Activated naive CD8-positive, alpha-beta T cell (primary cell): ENCODE measurements around the gene BLOC1S2.
"Not testable (repeated sequence)": the region's sequence is repeated elsewhere in the genome, so short reads cannot be mapped to it uniquely, and the experiment has no call there.

Experiments used
- H3K27ac Mint-ChIP-seq: one replicate; pipeline ENCODE4 v1.8.0; 2021; ENCODE audit warnings: mixed read lengths
- H3K27me3 Mint-ChIP-seq: one replicate; pipeline ENCODE4 v1.8.0; 2021; ENCODE audit warnings: mixed read lengths
- H3K36me3 Mint-ChIP-seq: one replicate; pipeline ENCODE4 v1.8.0; 2021; ENCODE audit warnings: mixed read lengths
- H3K4me1 Mint-ChIP-seq: one replicate; pipeline ENCODE4 v1.8.0; 2021; ENCODE audit warnings: low read depth, mixed read lengths
- H3K4me3 Mint-ChIP-seq: one replicate; pipeline ENCODE4 v1.8.0; 2021; ENCODE audit warnings: mild to moderate bottlenecking, mixed read lengths
- H3K9me3 Mint-ChIP-seq: one replicate; pipeline ENCODE4 v1.8.0; 2021; ENCODE audit warnings: low read depth, mixed read lengths

BLOC1S2 gene

DNA sequence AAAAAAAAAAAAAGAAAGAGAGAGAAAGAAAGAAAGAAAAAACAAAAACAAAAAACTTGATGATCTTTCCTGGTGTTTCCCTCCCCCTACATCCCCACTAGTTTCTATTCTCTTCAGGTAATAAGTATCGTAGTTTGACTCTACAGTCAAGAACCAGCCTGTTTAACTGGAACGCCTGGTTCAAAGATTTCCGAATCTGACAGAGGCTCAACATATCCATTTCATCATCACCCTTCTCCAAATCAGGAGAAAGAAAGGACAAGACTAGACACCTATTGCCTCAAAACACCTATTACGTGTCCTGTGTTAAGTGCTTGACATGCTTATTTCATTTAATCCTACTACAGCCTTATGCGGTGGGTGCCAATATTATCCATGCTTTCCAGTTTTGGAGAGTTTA lies 20.4 kb upstream of the BLOC1S2 start:
- H3K9me3 Mint-ChIP-seq: no peaks in the 10 kb centered on the region
- H3K36me3 Mint-ChIP-seq: no peaks in the 10 kb centered on the region
- no peaks in the 10 kb centered on the region for H3K4me1 Mint-ChIP-seq
- no peak overlapping the region for H3K4me3 Mint-ChIP-seq
- peaks cover 28% of the 10 kb centered on the region for H3K27me3 Mint-ChIP-seq
- no peak overlapping the region for H3K27ac Mint-ChIP-seq

DNA sequence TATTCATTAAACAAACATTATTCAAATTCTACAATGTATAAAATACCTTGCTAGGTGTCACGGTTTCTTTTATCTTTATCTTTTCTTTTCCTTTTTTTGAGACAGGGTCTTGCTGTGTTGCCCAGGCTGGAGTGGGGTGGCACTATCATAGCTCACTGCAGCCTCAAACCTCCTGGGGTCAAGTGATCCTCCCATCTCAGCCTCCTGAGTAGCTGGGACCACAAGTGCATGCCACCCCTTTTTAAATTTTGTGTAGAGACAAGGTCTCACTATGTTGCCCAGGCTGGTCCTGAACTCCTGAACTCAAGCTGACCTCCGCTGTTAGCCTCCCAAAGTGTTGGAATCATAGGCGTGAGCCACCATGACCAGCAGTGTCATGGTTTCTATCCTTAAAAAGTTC lies 17.9 kb upstream of the BLOC1S2 start:
- Mint-ChIP-seq H3K4me3 (no peak overlapping the region), H3K27me3 (peaks cover 36% of the 10 kb centered on the region), H3K27ac (no peak overlapping the region), H3K9me3 (no peaks in the 10 kb centered on the region), H3K36me3 (no peaks in the 10 kb centered on the region), H3K4me1 (no peaks in the 10 kb centered on the region)

DNA sequence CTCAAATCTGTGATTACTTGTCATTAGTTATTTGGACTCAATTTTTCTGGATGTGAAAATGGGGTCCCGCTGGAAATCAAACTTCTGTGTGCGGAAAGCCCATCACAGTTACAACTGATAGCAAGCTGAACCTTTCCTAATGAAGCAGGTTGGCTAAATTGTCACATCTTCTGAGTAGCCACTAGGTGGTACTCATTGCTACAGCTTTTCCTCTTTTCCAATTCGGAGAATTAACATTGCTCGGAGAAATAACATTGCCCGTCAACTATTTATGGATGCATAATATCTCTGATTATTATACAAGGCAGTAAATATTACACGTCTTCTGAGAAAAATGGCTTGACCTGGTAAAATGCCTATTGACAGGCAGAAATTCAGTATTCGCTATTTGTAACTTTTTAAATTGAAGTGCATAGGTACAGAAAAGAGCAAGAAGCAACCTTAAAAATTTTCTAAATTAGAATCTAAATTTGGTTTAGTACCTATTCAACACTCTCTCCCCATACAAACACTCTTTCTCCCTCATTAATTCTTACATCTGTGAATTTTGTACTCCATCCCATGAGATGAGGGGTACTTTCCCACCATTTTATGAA lies 17.3 kb upstream of the BLOC1S2 start:
- H3K9me3 Mint-ChIP-seq: no peaks in the 10 kb centered on the region
- H3K27ac Mint-ChIP-seq: no peak overlapping the region
- H3K4me1 Mint-ChIP-seq: no peaks in the 10 kb centered on the region
- H3K4me3 Mint-ChIP-seq: no peak overlapping the region
- no peaks in the 10 kb centered on the region for H3K36me3 Mint-ChIP-seq
- peaks cover 36% of the 10 kb centered on the region for H3K27me3 Mint-ChIP-seq

DNA sequence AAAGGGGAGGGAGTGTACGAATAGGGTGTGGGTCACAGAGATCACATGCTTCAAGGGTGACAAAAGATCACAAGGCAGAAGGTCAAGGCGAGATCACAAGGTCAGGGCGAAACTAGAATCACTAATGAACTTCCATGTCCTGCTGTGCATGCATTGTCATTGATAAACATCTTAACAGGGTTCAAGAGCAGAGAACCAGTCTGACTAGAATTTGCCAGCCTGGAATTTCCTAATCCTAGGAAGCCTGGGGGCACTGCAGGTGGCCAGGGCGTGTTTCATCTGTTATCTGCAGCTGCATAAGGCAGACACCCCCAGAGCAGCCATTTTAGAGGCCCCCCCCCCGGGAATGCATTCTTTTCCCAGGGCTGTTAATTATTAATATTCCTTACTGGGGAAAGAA lies 14.6 kb upstream of the BLOC1S2 start:
- H3K27me3 Mint-ChIP-seq: peaks cover 39% of the 10 kb centered on the region
- H3K27ac Mint-ChIP-seq, H3K9me3 Mint-ChIP-seq, H3K4me1 Mint-ChIP-seq, H3K4me3 Mint-ChIP-seq, H3K36me3 Mint-ChIP-seq: not testable (repeated sequence)

DNA sequence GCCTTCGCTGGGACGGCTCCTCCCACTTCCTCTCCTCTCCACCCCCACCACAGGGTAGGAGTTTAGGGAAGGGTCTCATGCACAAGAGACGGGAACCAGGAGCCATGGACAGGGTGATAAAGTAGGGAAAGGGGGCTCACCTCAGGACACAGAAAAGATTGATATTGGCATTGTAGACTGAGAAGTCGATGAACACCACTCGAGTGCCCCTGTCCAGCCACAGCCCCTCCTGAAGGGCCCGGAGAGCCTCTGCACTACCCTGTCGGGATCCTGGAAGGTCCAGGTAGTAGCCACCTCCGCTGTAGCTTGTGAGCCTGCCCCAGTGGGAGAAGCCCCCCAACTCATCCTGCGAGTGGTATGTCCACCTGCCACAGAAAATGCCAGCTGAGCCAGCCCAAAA lies 10.8 kb upstream of the BLOC1S2 start:
- H3K27ac Mint-ChIP-seq: no peak overlapping the region
- H3K4me1 Mint-ChIP-seq: no peaks in the 10 kb centered on the region
- H3K27me3 Mint-ChIP-seq: peaks cover 29% of the 10 kb centered on the region
- H3K36me3 Mint-ChIP-seq: no peaks in the 10 kb centered on the region
- H3K4me3 Mint-ChIP-seq: no peak overlapping the region
- H3K9me3 Mint-ChIP-seq: no peaks in the 10 kb centered on the region

DNA sequence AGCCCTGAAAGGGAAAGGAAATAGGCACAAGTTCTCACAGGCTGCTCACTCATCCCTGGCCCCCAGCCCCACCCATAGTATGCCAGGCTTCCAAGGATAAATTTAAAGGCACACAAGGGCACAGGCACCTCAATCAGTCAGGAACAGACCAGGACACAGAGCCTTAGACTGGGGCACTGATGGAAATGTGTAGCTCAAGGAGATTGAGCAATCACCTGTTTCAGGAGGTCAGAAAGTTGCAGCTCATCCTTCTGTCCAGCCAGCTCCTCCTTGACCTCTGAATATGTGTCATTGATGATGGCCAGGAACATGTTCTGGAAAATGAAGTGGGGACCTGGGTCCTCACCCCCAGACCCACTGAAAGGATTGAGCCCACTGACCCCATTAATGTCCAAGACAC lies 6.6 kb upstream of the BLOC1S2 start:
- Mint-ChIP-seq H3K27ac (no peak overlapping the region), H3K9me3 (no peaks in the 10 kb centered on the region), H3K4me3 (no peak overlapping the region), H3K36me3 (no peaks in the 10 kb centered on the region), H3K27me3 (peaks cover 21% of the 10 kb centered on the region), H3K4me1 (no peaks in the 10 kb centered on the region)

DNA sequence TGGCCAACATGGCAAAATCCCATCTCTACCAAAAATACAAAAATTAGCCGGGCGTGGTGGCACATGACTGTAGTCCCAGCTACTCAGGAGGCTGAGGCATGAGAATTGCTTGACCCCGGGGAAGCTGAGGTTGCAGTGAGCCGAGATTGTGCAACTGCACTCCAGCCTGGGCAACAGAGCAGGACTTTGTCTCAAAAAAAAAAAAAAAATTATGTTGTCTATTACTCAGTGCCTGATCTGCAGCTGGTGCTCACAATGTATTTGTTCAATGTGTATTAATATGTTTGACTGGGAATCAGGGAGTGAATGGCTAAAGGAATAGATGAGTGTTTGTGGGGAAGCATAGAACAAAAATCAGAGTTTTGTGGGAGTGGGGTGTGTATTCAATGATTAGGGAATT lies 5.8 kb upstream of the BLOC1S2 start:
- H3K4me1 Mint-ChIP-seq, H3K9me3 Mint-ChIP-seq, H3K36me3 Mint-ChIP-seq, H3K4me3 Mint-ChIP-seq, H3K27ac Mint-ChIP-seq: not testable (repeated sequence)
- H3K27me3 Mint-ChIP-seq: peaks cover 21% of the 10 kb centered on the region

DNA sequence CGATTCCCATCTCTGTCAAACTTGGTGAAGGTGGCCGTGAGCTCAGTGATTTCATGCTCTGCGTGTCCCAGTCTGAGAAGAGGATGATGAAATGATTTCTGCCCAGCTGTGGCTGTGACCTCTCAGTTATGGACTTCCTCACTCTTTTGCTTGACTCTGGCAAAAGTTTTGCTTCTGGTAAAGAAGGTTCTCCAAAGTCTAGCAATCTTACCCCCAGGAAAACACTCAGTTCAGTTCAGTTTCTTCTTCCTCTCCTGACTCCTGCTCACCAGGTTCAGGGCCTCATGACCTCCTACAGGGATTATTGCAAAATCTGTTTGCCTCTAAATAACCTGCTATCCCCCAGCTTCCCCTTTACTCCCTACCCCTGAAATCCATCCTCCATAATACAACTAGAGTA lies 4.9 kb upstream of the BLOC1S2 start:
- Mint-ChIP-seq H3K4me3 (no peak overlapping the region), H3K36me3 (no peaks in the 10 kb centered on the region), H3K27me3 (peaks cover 13% of the 10 kb centered on the region), H3K4me1 (peaks cover 11% of the 10 kb centered on the region), H3K27ac (no peak overlapping the region), H3K9me3 (no peaks in the 10 kb centered on the region)

DNA sequence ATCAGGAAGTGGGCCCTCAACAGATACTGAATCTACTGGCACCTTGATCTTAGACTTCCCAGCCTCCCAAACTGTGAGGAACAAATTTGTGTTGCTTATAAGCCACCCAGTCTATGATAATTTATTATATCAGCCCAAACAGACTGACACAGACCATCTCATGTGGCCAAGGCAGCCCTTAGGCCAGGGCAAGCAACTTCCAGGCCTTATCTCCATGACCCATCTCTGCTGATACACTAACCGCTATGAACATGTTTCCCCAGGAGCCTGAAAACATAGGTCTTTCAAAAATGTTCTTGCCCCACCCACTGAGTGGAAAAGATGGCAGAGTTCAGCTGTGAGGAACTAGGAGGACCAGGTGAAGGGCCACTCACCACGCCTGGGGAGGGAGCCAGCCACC lies 3.2 kb upstream of the BLOC1S2 start:
- H3K4me3 Mint-ChIP-seq: no peak overlapping the region

DNA sequence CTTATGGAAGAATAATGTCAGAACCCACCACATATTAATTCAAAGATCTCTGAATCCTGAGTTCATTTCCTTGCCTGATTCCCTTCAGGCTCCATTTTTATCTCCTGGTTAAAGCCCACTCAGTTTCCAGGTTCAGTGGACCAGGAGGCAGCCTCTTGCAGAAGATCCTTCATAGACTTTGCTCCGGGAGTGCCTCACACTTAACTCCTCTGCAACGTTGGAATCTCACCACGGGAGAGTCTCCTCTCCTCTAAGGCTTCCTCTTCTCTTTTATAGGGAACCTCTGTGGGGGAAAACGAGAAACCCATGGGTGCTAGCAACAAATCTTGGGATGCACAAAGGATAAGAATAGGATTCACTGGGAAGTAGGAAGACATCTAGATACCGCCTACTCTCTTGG lies 1.7 kb upstream of the BLOC1S2 start:
- peaks cover 28% of the 10 kb centered on the region for H3K4me1 Mint-ChIP-seq
- peaks cover 4% of the 10 kb centered on the region for H3K36me3 Mint-ChIP-seq
- no peak overlapping the region for H3K27ac Mint-ChIP-seq
- peak overlapping the region; percentile 9 for H3K4me3 Mint-ChIP-seq
- H3K27me3 Mint-ChIP-seq: peaks cover 2% of the 10 kb centered on the region
- H3K9me3 Mint-ChIP-seq: no peaks in the 10 kb centered on the region

More for the DNA sequence above, 3.2 kb upstream of the BLOC1S2 start:
- Mint-ChIP-seq H3K27ac (no peak overlapping the region), H3K27me3 (peaks cover 5% of the 10 kb centered on the region), H3K9me3 (no peaks in the 10 kb centered on the region), H3K4me1 (peaks cover 26% of the 10 kb centered on the region), H3K36me3 (peaks cover 4% of the 10 kb centered on the region)

DNA sequence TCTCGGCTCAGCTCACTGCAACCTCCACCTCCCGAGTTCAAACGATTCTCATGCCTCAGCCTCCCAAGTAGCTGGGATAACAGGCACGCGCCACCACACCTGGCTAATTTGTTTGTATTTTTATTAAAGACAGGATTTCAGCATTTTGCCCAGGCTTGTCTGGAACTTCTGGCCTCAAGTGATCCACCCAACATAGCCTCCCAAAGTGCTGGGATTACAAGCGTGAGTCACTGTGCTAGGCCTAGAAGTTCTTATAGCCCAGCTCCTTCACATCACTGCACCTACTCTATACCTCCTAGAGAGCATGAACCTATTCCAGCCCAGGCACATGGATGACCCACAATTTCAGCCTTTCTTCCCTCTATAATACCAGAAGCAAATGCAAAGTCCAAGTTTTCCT lies 1.3 kb upstream of the BLOC1S2 start:
- Mint-ChIP-seq H3K4me1 (peaks cover 28% of the 10 kb centered on the region), H3K4me3 (peak overlapping the region; percentile 100), H3K36me3 (peaks cover 4% of the 10 kb centered on the region)

DNA sequence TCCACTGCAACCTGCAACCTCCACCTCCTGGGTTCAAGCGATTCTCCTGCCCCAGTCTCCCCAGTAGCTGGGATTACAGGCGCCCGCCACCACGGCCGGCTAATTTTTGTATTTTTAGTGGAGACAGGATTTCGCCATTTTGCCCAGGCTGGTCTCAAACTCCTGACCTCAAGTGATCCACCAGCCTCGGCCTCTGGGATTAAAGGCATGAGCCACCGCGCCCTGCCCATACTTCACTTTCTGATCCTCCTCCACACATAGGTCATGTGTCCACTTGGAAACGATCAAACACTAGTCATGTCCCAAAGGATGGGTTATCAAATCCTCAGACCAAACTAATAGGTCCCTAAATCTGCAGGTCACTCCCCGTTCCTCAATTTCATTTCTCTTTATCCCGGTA lies 1.2 kb downstream of the BLOC1S2 start:
- H3K9me3 Mint-ChIP-seq, H3K36me3 Mint-ChIP-seq, H3K27me3 Mint-ChIP-seq: not testable (repeated sequence)
- Mint-ChIP-seq H3K4me3 (peak overlapping the region; percentile 100), H3K4me1 (peaks cover 35% of the 10 kb centered on the region), H3K27ac (peak overlapping the region; percentile 100)

More for the DNA sequence above, 1.3 kb upstream of the BLOC1S2 start:
- peak overlapping the region; percentile 100 for H3K27ac Mint-ChIP-seq
- no peaks in the 10 kb centered on the region for H3K9me3 Mint-ChIP-seq
- H3K27me3 Mint-ChIP-seq: peaks cover 2% of the 10 kb centered on the region

DNA sequence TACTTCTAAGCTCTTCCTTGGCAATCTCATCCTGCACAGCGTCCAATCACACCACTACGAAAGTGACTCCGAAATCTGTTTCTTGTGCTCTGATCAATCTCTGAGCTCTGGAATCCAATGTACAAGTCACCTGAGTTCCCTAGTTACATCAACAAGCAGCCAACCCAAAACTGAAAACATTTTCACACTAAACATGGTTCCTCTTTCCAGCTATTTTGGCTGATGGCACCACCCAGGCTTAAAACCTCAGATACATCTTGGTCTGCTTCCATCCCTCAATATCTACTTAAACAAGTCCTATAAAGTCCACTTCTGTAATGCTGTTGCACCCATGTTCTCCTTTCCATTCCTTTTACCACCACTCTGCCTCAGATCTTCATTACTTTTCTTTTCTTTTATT lies 3.6 kb downstream of the BLOC1S2 start:
- Mint-ChIP-seq H3K27me3 (no peaks in the 10 kb centered on the region), H3K4me1 (peaks cover 35% of the 10 kb centered on the region), H3K27ac (no peak overlapping the region), H3K4me3 (no peak overlapping the region), H3K36me3 (peaks cover 4% of the 10 kb centered on the region), H3K9me3 (no peaks in the 10 kb centered on the region)

DNA sequence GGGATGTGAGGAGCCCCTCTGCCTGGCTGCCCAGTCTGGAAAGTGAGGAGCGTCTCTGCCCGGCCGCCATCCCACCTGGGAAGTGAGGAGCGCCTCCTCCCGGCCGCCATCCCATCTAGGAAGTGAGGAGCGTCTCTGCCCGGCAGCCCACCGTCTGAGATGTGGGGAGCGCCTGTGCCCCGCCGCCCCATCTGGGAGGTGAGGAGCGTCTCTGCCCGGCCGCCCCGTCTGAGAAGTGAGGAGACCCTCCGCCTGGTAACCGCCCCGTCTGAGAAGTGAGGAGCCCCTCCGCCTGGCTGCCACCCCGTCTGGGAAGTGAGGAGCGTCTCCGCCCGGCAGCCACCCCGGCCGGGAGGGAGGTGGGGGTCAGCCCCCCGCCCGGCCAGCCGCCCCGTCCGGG lies 9.5 kb downstream of the BLOC1S2 start:
- not testable (repeated sequence) for H3K27ac Mint-ChIP-seq, H3K36me3 Mint-ChIP-seq, H3K27me3 Mint-ChIP-seq, H3K4me3 Mint-ChIP-seq, H3K4me1 Mint-ChIP-seq, H3K9me3 Mint-ChIP-seq

DNA sequence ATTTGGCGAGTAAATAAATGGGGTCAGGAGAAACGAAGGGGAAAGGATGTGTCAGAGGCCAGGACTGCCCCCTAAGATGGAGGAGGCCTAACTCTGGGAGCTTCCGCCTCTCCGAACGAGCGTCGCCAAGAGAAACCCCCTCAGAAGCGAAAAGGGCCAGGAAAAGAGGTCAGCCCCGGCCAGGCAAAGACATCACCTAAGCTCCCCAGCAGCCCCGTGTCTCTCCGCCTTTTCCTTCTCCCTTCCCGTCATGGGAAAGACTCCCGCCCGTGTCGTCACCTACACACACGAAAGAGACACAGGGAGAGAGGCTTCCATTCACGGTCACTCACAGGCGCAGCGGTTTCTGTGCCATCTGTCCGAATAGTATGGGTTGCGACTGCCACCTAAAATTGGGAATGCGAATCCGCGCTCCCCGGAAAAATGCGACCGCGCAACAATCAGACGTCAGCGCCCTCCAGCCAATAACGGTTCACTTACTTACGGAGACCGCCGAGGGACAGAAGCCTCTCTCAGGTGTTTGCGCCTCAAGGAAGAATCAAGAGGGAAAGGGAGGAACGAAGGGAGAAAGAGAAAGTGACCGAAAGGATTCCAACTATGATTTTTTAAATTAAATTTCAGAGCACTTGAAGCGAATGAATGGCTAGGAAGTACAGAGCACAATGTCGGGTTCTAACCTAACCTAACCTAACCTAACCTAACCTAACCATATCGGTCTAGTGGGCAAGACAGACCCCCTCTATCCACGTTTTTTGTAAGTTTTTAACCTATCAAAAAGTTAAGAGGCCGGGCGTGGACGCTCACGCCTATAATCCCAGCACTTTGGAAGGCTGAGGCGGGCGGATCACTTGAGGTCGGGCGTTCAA lies 19.0 kb downstream of the BLOC1S2 start, which contains the start of gene CWF19L1:
CWF19L1 (minus strand) TSS at position 400 of the 866 bp plus-strand sequence; CDS start at position 355, 45 bp downstream.
- peak within 1 kb of the TSS; percentile 99 for H3K27ac Mint-ChIP-seq
- H3K9me3 Mint-ChIP-seq: no peaks in the 10 kb centered on the region
- H3K4me3 Mint-ChIP-seq: peak within 1 kb of the TSS; percentile 100
- H3K27me3 Mint-ChIP-seq: no peaks in the 10 kb centered on the region
- peaks cover 32% of the 10 kb centered on the region for H3K4me1 Mint-ChIP-seq
- H3K36me3 Mint-ChIP-seq: no peaks in the 10 kb centered on the region
